Astrocyte (in vitro differentiated cells and primary cell): ENCODE results near the gene ACTR3C. TPM values are rescaled to one million over a fixed set of nuclear protein-coding genes. Genes with fewer than 3 reads are reported as not detected.
"Not testable (repeated sequence)": the region's sequence is repeated elsewhere in the genome, so short reads cannot be mapped to it uniquely, and the experiment has no call there.

Experiments used
- DNase-seq: peaks from one replicate; pipeline ENCODE4 v3.0.0-alpha.2; 2010; ENCODE audit warnings: low read depth
- FAIRE-seq: peaks from 2 replicates; lab custom pipeline; 2011; peaks lifted over from hg19 to GRCh38; lab: Jason Lieb, UNC
- H2AFZ ChIP-seq: 2 replicates; pipeline ENCODE4 v1.6.0; 2012; ENCODE audit warnings: low read depth, low read length, inconsistent platforms
- H3K27ac ChIP-seq: 2 replicates; pipeline ENCODE4 v1.5.1; 2011; ENCODE audit warnings: low read depth, low read length, inconsistent platforms
- H3K27me3 ChIP-seq: 2 replicates; pipeline ENCODE4 v1.6.0; 2011; ENCODE audit warnings: low read length, inconsistent platforms; ENCODE audit not compliant: insufficient read depth
- H3K36me3 ChIP-seq: 2 replicates; pipeline ENCODE4 v1.5.1; 2011; ENCODE audit warnings: low read length, inconsistent platforms; ENCODE audit not compliant: insufficient read depth
- H3K4me1 ChIP-seq: 2 replicates; pipeline ENCODE4 v1.5.1; 2011; ENCODE audit warnings: low read length, inconsistent platforms; ENCODE audit not compliant: insufficient read depth
- H3K4me2 ChIP-seq: 2 replicates; pipeline ENCODE4 v1.6.0; 2012; ENCODE audit warnings: low read length, inconsistent platforms
- H3K4me3 ChIP-seq: 2 replicates; pipeline ENCODE4 v1.5.1; 2011; ENCODE audit warnings: low read depth, mild to moderate bottlenecking, low read length, inconsistent platforms; ENCODE audit not compliant: insufficient read depth
- H3K79me2 ChIP-seq: 2 replicates; pipeline ENCODE4 v1.6.0; 2012; ENCODE audit warnings: mild to moderate bottlenecking, low read length, inconsistent platforms; ENCODE audit not compliant: insufficient read depth
- H3K9ac ChIP-seq: 2 replicates; pipeline ENCODE4 v1.6.0; 2012; ENCODE audit warnings: mild to moderate bottlenecking, low read length, inconsistent platforms
- H3K9me3 ChIP-seq: 2 replicates; pipeline ENCODE4 v1.5.1; 2012; ENCODE audit warnings: low read depth, mild to moderate bottlenecking, low read length, inconsistent platforms; ENCODE audit not compliant: insufficient read depth
- H4K20me1 ChIP-seq: 2 replicates; pipeline ENCODE4 v1.6.0; 2012; ENCODE audit warnings: low read length, inconsistent platforms; ENCODE audit not compliant: insufficient read depth
- H3K27ac Mint-ChIP-seq: one replicate; pipeline ENCODE4 v1.8.0; 2021; ENCODE audit warnings: mild to moderate bottlenecking, mixed read lengths; ENCODE audit not compliant: unreplicated experiment
- H3K27me3 Mint-ChIP-seq: one replicate; pipeline ENCODE4 v1.8.0; 2021; ENCODE audit warnings: low read depth, mixed read lengths; ENCODE audit not compliant: unreplicated experiment
- H3K36me3 Mint-ChIP-seq: one replicate; pipeline ENCODE4 v1.8.0; 2021; ENCODE audit warnings: low read depth, mixed read lengths; ENCODE audit not compliant: unreplicated experiment
- H3K4me1 Mint-ChIP-seq: one replicate; pipeline ENCODE4 v1.8.0; 2021; ENCODE audit warnings: low read depth, mixed read lengths; ENCODE audit not compliant: unreplicated experiment
- H3K4me3 Mint-ChIP-seq: one replicate; pipeline ENCODE4 v1.8.0; 2021; ENCODE audit warnings: mild to moderate bottlenecking, moderate library complexity, mixed read lengths; ENCODE audit not compliant: unreplicated experiment
- H3K9me3 Mint-ChIP-seq: one replicate; pipeline ENCODE4 v1.8.0; 2021; ENCODE audit warnings: mild to moderate bottlenecking, mixed read lengths; ENCODE audit not compliant: unreplicated experiment
- total RNA-seq: library from RNA; stranded (reverse); gene quantifications from 2 replicates; pipeline ENCODE4 v1.2.1, GENCODE V29; 2021

The ACTR3C gene
- total RNA-seq, 1 donor from 2014 or later = 0.25 TPM

- H3K27me3 ChIP-seq, H3K4me3 ChIP-seq, H3K36me3 Mint-ChIP-seq, H3K4me2 ChIP-seq, H3K9ac ChIP-seq, H3K27me3 Mint-ChIP-seq, H3K4me1 ChIP-seq, H3K27ac Mint-ChIP-seq, H3K79me2 ChIP-seq, H3K36me3 ChIP-seq, H3K9me3 Mint-ChIP-seq, H2AFZ ChIP-seq, H3K27ac ChIP-seq, FAIRE-seq, H4K20me1 ChIP-seq, H3K4me3 Mint-ChIP-seq, H3K9me3 ChIP-seq, DNase-seq: not testable (repeated sequence)
- H3K4me1 Mint-ChIP-seq = peaks cover 16% of the 10 kb centered on the region
Measured at GRCh38 chr7:150304499-150305258, 18.7 kb downstream of the ACTR3C start.

- not testable (repeated sequence) for H3K36me3 Mint-ChIP-seq, H3K4me1 ChIP-seq, H3K4me2 ChIP-seq, H2AFZ ChIP-seq, H3K79me2 ChIP-seq, H3K9ac ChIP-seq, H3K36me3 ChIP-seq, H3K27ac Mint-ChIP-seq, H3K9me3 Mint-ChIP-seq, FAIRE-seq, H3K4me3 Mint-ChIP-seq, H3K4me3 ChIP-seq, H4K20me1 ChIP-seq, H3K9me3 ChIP-seq, H3K27me3 ChIP-seq, H3K27me3 Mint-ChIP-seq, H3K27ac ChIP-seq
- peak; percentile 55 for DNase-seq
- peaks cover 16% of the 10 kb centered on the region for H3K4me1 Mint-ChIP-seq
Measured at GRCh38 chr7:150302908-150303310, 20.4 kb downstream of the ACTR3C start.

DNA sequence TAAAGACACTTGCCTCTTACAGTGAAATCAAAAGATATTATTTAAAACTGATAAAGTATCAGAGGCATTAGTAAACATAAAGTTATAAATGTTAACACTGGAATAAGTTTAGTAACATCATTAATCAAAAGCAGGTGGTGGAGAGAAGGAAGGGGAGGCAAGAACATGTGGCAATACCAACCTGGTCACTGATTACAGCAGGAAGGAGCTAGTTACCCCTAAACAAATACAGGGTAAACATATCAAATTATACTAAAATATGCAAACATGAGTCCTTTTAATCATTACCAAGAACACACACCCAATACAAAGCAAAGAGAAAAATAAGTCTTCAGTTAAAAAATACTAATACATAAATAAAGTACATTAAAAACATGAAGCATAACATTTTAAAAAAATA, 25.4 kb downstream of the ACTR3C start:
- H3K27ac Mint-ChIP-seq, H2AFZ ChIP-seq, H3K79me2 ChIP-seq, H3K4me2 ChIP-seq, H3K27me3 Mint-ChIP-seq, H3K4me3 ChIP-seq, H3K9ac ChIP-seq, H3K27me3 ChIP-seq, H3K4me3 Mint-ChIP-seq, H3K9me3 Mint-ChIP-seq, H3K27ac ChIP-seq, FAIRE-seq, DNase-seq, H3K36me3 Mint-ChIP-seq, H3K36me3 ChIP-seq, H3K9me3 ChIP-seq, H4K20me1 ChIP-seq, H3K4me1 Mint-ChIP-seq, H3K4me1 ChIP-seq: not testable (repeated sequence)

GRCh38 chr7:150296802-150297201, 26.5 kb downstream of the ACTR3C start:
- not testable (repeated sequence) for H3K36me3 ChIP-seq, H4K20me1 ChIP-seq, H3K9me3 ChIP-seq, H3K4me3 Mint-ChIP-seq, H3K4me3 ChIP-seq, H3K4me2 ChIP-seq, DNase-seq, H3K27me3 ChIP-seq, H3K9me3 Mint-ChIP-seq, H2AFZ ChIP-seq, H3K4me1 ChIP-seq, H3K36me3 Mint-ChIP-seq, H3K4me1 Mint-ChIP-seq, H3K27me3 Mint-ChIP-seq, FAIRE-seq, H3K9ac ChIP-seq, H3K27ac Mint-ChIP-seq, H3K79me2 ChIP-seq, H3K27ac ChIP-seq

DNA sequence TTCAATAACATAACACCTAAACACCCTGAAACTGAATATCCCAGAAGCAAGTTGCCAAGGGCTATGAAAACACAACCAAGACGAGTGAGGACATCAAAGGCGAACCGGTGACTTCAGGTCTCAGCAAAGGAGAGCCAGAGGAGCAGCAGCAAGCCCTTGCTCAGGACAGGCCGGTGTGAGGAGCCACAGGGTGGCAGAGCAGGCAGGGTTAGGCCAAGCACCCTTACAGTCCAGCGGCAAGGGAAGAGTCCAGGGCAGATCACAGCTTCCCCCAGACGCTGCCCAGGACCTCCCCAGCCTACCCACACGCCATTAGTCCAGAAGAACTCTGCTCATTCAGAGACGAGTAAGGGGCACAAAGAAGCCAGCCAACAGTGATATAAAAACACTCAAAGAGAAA, 27.7 kb downstream of the ACTR3C start:
- H3K36me3 Mint-ChIP-seq, H3K4me3 Mint-ChIP-seq, H3K79me2 ChIP-seq, H3K4me2 ChIP-seq, FAIRE-seq, H3K4me1 ChIP-seq, H3K9me3 Mint-ChIP-seq, H4K20me1 ChIP-seq, H3K27me3 Mint-ChIP-seq, H2AFZ ChIP-seq, H3K4me3 ChIP-seq, H3K9ac ChIP-seq, H3K9me3 ChIP-seq, DNase-seq, H3K27ac ChIP-seq, H3K36me3 ChIP-seq, H3K4me1 Mint-ChIP-seq, H3K27ac Mint-ChIP-seq, H3K27me3 ChIP-seq: not testable (repeated sequence)

DNA sequence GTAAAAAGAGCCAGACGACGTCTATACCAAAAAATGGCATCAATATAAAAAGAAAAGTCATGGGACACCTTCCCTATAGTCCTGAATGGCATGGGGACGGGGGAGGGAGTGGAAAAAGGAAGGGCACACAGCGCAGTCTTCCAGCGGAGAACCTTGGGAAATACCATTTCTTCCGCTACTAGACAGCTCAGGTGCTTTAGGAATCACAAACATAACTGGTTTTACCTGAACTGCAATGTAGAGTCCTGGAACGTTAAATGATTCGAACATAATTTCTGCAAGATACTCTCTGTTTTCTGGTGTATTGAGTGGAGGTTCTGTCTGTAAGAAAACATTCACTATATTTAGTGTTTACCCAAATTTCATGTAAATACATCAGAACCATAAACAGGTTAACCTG, 28.3 kb downstream of the ACTR3C start:
- not testable (repeated sequence) for H3K36me3 ChIP-seq, H3K27ac Mint-ChIP-seq, H3K4me3 ChIP-seq, H4K20me1 ChIP-seq, H3K9ac ChIP-seq, H3K36me3 Mint-ChIP-seq, H3K79me2 ChIP-seq, H3K4me1 Mint-ChIP-seq, FAIRE-seq, H3K27me3 Mint-ChIP-seq, H3K4me3 Mint-ChIP-seq, H3K9me3 ChIP-seq, H3K9me3 Mint-ChIP-seq, H3K4me1 ChIP-seq, H3K27ac ChIP-seq, H3K4me2 ChIP-seq, DNase-seq, H3K27me3 ChIP-seq, H2AFZ ChIP-seq
